Measurements from ENCODE around the gene APCDD1. TPM values are rescaled to one million over a fixed set of nuclear protein-coding genes. Genes with fewer than 3 reads are reported as not detected.

The APCDD1 gene
- 1 to 10 TPM in 1 of 2 donors, under 1 TPM in 1; 0.34 to 3.7 TPM for total RNA-seq

GRCh38 chr18:10453806-10454680 is at the start of gene APCDD1:
APCDD1 (plus strand) TSS chr18:10454635; CDS start chr18:10454982, 347 bp downstream.

GRCh38 chr18:10525697-10526560 is 71.5 kb downstream of the APCDD1 start, which contains the start of gene NAPG:
NAPG (plus strand) TSS chr18:10526027; CDS start chr18:10526103, 76 bp downstream.

Other genes with a start within 250 kb of the APCDD1 start
- 10 to 100 TPM; 38.2 to 44.0 TPM for gene NAPG, start 71.4 kb downstream of the APCDD1 start, total RNA-seq